ENCODE data around the gene DLST.

DLST gene

DNA sequence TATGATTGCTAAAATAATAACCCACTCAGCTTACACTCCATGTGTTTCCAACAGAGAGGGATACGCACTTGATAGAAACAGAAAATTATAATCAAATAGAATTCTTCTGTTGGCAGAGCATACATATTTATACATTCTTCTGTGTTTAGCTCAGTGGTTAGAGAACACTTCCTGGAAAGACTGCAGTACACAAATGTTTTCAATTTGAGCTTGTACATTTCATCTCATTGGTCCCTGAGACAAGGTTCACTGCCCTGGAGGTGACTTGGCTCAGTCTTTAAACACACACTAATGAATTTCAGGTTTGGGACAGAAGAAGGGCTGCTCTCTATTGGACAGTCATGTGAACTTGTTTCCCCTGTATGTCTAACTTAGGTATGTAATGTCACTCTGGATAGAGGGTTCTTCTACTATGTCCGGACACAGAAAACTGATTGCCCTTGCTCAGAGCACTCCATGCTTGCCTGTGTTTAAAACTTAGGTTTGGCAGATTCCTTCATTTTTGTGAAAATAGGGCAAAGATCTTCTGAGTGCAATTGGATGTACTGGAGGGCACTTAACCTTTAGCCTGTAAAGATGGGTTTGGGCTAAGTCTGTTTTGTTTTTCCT is 28.7 kb upstream of the DLST start:
- Mint-ChIP-seq H3K27ac (no peak overlapping the region), H3K4me3 (no peak overlapping the region), H3K36me3 (peaks cover under 1% of the 10 kb centered on the region), H3K4me1 (peaks cover 17% of the 10 kb centered on the region), H3K9me3 (no peaks in the 10 kb centered on the region), H3K27me3 (no peaks in the 10 kb centered on the region)
- CTCF ChIA-PET = interaction anchor here (0.6 to 12.9 kb wide), 5 partner anchors 9 to 244 kb away, joined by 3 to 395 read pairs (median 5); no protein-coding TSS in a partner anchor
- DNase-seq = no peak

DNA sequence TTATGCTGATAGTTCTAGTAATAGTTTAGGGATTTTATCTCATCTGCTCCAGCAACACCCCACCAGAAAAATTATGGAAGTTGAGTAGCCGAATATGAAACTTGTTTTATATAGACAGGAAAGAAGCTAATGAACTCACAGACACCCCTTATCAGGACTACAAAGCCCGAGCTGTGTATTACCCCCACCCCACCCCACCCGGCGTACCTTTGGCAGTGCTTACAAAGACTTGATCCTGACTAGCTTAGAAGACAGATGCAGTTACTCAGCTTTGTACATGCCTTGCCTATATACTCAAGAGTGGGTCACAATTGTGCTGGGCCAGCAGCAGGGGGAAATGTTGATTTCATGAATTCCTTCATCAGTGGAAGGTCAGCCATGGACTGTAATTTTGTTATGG is 28.1 kb upstream of the DLST start:
- no peaks in the 10 kb centered on the region for H3K27me3 Mint-ChIP-seq
- no peak overlapping the region for H3K4me3 Mint-ChIP-seq
- H3K36me3 Mint-ChIP-seq = no peaks in the 10 kb centered on the region
- CTCF ChIA-PET = interaction anchor here (0.9 to 12.9 kb wide), 5 partner anchors 8 to 245 kb away, joined by 3 to 395 read pairs (median 4); no protein-coding TSS in a partner anchor
- H3K27ac Mint-ChIP-seq = no peak overlapping the region
- peaks cover 17% of the 10 kb centered on the region for H3K4me1 Mint-ChIP-seq
- DNase-seq = no peak
- no peaks in the 10 kb centered on the region for H3K9me3 Mint-ChIP-seq

DNA sequence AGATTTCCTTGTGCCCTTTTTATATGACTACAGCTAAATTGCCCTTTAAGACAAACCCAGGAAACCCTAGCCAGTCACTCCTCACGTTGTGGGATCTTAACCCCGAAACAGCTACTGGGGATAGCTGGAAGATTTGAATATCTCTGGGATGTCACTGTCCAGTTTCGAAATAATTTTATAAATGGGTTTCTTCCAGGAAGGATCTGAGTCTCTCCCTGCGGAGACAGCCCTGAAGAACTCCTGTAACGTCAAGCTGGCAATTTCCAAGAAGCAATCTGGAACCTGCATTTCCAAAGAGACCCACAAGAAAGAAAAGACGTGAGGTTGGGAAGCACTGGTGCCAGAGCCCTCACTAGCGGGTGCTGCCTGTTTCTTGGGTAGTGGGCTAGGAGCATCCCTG is 26.7 kb upstream of the DLST start:
- no peak overlapping the region for H3K4me3 Mint-ChIP-seq
- CTCF ChIA-PET = interaction anchor here (0.7 to 12.9 kb wide), 6 partner anchors 12 to 246 kb away, joined by 3 to 395 read pairs (median 3); no protein-coding TSS in a partner anchor
- no peaks in the 10 kb centered on the region for H3K36me3 Mint-ChIP-seq
- peaks cover 17% of the 10 kb centered on the region for H3K4me1 Mint-ChIP-seq
- H3K27me3 Mint-ChIP-seq = no peaks in the 10 kb centered on the region
- no peak for DNase-seq
- H3K27ac Mint-ChIP-seq = no peak overlapping the region
- no peaks in the 10 kb centered on the region for H3K9me3 Mint-ChIP-seq

DNA sequence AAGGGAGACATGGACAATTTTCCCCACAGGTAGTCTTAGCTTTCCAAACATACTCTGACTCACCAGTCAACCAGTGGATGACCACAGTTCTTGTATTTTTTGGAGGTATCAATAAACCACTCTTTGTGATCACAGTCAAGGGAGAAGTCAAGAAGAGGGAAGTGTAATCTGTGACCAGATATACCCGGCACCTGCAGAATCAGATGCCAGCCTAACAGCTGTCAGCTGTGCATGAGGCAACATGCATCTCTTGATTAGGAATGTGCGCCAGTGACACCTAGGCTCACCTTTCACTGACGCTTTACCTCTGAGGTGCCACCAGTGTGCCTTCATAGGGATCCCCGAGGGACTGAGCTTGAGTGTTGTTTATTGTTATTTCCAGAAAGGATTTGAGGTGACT is 25.8 kb upstream of the DLST start:
- Mint-ChIP-seq H3K36me3 (no peaks in the 10 kb centered on the region), H3K27me3 (no peaks in the 10 kb centered on the region), H3K9me3 (no peaks in the 10 kb centered on the region), H3K27ac (no peak overlapping the region), H3K4me3 (no peak overlapping the region), H3K4me1 (peaks cover 18% of the 10 kb centered on the region)
- DNase-seq = no peak
- CTCF ChIA-PET = interaction anchor here (0.5 to 12.9 kb wide), 5 partner anchors 16 to 608 kb away, joined by 3 to 395 read pairs (median 5); no protein-coding TSS in a partner anchor

DNA sequence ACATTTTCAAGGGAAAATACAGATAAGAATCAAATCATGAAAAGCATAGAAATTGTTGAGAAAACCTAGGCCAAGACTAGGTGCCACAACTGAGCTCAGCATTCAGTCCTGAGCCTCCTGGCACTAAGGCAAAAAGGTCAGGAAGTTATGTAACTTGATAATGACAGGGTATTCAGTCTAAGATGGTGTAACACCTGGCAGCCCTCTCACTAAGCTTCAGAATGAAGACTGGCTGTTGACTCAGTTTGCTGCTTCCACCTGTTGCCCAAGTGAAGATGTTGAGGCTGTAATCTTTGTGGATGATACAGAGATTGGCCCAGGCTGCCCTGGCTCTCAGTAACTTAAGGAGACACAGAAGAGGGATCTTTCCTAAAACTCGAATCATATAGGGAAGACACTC is 25.4 kb upstream of the DLST start:
- CTCF ChIA-PET = interaction anchor here (0.6 to 12.9 kb wide), 5 partner anchors 15 to 609 kb away, joined by 3 to 395 read pairs (median 5); no protein-coding TSS in a partner anchor
- Mint-ChIP-seq H3K36me3 (no peaks in the 10 kb centered on the region), H3K4me1 (peaks cover 20% of the 10 kb centered on the region), H3K9me3 (no peaks in the 10 kb centered on the region), H3K4me3 (no peak overlapping the region), H3K27ac (no peak overlapping the region), H3K27me3 (no peaks in the 10 kb centered on the region)
- DNase-seq = no peak

DNA sequence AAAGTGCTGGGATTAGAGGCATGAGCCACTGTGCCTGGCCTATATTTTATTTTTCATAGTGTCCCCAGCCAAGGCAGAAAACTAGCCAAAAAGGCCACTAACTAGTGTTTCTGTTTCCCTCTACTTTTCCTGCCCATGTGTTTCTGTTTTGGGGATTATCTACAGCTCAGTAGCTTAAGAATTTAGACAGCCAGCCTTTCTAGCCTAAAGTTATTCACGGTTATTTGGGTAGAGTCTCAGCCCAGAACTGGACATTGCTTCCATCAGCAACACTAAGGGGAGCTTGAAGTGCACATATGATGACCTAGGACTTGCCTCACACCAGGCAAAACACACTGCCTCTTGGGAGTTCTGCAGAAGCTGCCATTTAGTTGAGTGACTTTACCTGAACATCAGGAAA is 23.7 kb upstream of the DLST start:
- H3K27me3 Mint-ChIP-seq = peaks cover under 1% of the 10 kb centered on the region
- DNase-seq = no peak
- CTCF ChIA-PET = interaction anchor here (1.3 to 12.9 kb wide), 7 partner anchors 10 to 191 kb away, joined by 3 to 395 read pairs (median 3); no protein-coding TSS in a partner anchor
- H3K4me1 Mint-ChIP-seq = peaks cover 13% of the 10 kb centered on the region
- no peak overlapping the region for H3K4me3 Mint-ChIP-seq
- no peaks in the 10 kb centered on the region for H3K36me3 Mint-ChIP-seq
- H3K27ac Mint-ChIP-seq = no peak overlapping the region
- no peaks in the 10 kb centered on the region for H3K9me3 Mint-ChIP-seq

DNA sequence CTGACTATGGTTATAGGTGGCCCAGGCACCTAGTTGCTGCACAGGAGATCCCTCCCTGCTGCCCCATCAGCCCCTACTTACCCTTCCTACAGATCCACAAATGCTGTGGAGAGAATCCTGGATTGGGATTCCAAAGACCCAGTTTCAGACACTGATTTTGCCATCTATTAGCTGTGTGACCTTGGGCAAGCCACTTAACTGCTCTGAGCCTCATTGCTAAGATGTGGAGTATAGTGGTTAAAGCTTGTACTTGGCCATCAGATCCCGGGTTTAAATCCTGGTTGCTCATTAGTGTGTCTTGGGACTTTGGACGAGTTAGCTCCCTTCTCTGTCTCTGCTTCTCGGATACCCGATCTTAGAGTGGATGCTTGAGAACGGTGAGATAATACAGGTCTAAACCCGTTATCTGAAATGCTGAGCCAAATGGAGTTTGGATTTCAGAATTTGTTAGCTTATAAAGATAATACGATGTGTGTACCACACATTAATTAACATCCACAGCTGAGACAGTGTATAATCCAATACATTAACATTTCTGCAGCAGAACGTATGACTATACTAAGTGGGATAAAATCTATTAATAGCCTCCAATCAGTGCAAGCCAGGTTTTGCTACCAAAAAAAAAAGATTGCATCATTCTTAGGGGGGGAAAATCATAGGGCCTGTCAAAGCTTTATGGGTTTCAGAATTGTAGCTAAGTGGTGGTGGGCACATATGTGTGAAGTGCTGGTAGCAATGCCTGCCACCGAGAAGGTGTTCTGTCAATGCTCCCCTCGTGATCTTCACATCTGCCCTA is 21.8 kb upstream of the DLST start:
- H3K9me3 Mint-ChIP-seq = no peaks in the 10 kb centered on the region
- H3K27me3 Mint-ChIP-seq = peaks cover 9% of the 10 kb centered on the region
- no peak for DNase-seq
- CTCF ChIA-PET = interaction anchor here (0.7 to 12.9 kb wide), 27 partner anchors 7 to 445 kb away, joined by 3 to 395 read pairs (median 8); partner anchors contain the start of genes DLST, PROX2 and RPS6KL1
- H3K27ac Mint-ChIP-seq = no peak overlapping the region
- H3K36me3 Mint-ChIP-seq = no peaks in the 10 kb centered on the region
- peaks cover 3% of the 10 kb centered on the region for H3K4me1 Mint-ChIP-seq
- H3K4me3 Mint-ChIP-seq = no peak overlapping the region

DNA sequence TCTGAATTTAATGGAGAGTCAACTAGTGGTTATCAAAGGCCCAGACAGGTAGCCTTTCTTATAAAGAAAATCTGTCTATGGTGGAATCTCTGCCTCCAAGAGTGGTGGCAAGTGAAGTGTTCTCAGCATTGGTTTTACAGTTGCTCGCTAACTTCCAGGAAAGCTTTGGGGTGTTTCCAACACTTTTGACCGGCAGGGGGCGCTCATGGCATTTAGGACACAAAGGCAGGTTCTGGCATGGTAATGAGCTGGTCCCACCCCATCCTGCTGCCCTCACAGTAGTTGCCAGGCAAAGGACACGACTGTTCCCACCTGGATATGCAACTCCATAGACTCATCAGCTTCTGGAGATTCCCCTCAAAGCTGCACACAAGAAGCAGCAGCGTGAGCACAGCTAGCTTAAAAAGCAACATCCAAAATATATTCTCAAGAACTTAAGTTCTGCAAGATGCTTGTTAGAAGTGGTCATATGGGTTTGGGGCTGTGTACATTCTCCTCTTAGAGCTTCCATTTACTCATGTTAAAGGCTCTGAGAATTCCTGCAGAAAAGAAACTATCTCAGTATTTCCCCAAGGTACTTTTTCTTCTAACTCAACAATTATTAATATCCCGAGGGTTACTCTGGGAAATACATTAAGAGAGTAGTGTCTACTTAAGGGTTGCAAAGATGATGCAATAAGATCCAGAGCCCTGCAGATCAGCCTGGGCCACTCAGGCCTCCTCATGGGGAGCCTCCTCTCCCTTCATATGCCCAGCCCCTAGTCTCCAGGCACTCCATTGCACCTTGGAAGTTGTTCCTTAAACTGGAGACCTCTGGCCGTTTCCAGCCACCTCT is 20.6 kb upstream of the DLST start:
- H3K9me3 Mint-ChIP-seq = no peaks in the 10 kb centered on the region
- no peak overlapping the region for H3K4me3 Mint-ChIP-seq
- CTCF ChIA-PET = interaction anchor here (0.7 to 12.9 kb wide), 44 partner anchors 8 to 497 kb away, joined by 3 to 395 read pairs (median 5); partner anchors contain the start of genes DLST, NEK9, PROX2 and RPS6KL1
- peak; percentile 94 for DNase-seq
- H3K27me3 Mint-ChIP-seq = peaks cover 9% of the 10 kb centered on the region
- H3K4me1 Mint-ChIP-seq = peaks cover 3% of the 10 kb centered on the region
- no peak overlapping the region for H3K27ac Mint-ChIP-seq
- no peaks in the 10 kb centered on the region for H3K36me3 Mint-ChIP-seq

DNA sequence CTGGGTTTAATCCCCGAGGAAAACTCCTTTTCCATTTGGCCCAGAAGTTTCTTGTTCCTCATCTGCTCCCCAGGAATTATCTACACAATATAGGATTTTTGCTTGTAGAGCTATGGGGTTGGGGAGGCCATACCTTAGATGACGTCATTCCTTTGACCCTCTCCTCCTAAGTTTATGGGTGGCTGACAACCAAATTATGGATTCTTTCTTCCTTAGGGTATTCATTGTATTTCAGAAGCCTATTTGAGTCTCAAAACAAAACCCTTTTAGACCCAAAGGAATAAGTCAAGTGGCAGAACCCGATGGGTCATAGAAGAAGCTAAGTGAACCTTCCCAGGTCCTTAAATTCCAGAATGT is 20.0 kb upstream of the DLST start:
- H3K27me3 Mint-ChIP-seq = peaks cover 9% of the 10 kb centered on the region
- peaks cover 9% of the 10 kb centered on the region for H3K4me1 Mint-ChIP-seq
- H3K4me3 Mint-ChIP-seq = no peak overlapping the region
- CTCF ChIA-PET = interaction anchor here (0.8 to 12.9 kb wide), 28 partner anchors 9 to 498 kb away, joined by 3 to 395 read pairs (median 7); partner anchors contain the start of genes DLST, PROX2 and RPS6KL1
- no peaks in the 10 kb centered on the region for H3K36me3 Mint-ChIP-seq
- H3K9me3 Mint-ChIP-seq = no peaks in the 10 kb centered on the region
- H3K27ac Mint-ChIP-seq = no peak overlapping the region
- no peak for DNase-seq

DNA sequence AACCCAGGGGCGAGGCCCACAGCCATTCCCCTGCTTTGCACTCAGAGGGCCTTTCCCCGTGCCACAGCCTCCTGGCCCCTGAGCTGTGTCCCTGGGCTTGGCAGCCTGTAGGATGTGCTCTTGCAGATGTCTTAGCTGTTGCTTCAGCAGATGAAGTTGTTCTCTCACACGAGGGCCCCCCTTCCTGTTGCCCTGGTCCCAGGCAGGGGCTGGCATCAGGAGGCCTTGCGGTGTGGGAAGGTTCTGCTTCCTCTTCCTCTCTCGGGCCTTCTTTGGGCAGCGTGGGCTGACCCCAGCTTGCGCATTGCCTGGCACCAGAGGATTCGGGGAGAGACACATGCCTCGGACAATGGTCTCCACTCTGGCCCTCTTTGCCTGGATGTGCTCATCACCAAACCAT is 18.4 kb upstream of the DLST start:
- H3K4me1 Mint-ChIP-seq = peaks cover 21% of the 10 kb centered on the region
- CTCF ChIA-PET = interaction anchor here (0.8 to 12.9 kb wide), 10 partner anchors 10 to 254 kb away, joined by 3 to 395 read pairs (median 34); partner anchors contain the start of genes DLST, LTBP2 and PROX2
- H3K4me3 Mint-ChIP-seq = no peak overlapping the region
- H3K27ac Mint-ChIP-seq = no peak overlapping the region
- H3K9me3 Mint-ChIP-seq = no peaks in the 10 kb centered on the region
- DNase-seq = no peak
- no peaks in the 10 kb centered on the region for H3K36me3 Mint-ChIP-seq
- peaks cover 9% of the 10 kb centered on the region for H3K27me3 Mint-ChIP-seq

DNA sequence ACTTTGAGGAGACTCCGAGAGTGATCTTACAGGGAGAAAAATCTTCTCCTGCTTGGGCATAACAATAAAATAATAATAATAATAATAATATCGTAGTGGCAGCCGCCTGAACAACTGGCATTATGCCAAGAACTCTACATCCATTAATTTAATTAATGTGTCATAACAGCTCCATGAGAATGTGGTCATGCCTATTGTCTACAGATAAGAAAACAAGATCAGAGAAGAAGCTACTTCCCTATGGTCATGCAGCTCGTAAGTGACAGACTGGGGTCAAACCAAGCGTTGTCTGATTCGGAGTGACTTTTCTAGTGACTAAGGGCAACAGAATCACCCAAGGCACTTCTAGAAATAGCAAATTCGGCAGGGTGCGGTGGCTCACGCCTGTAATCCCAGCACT is 17.5 kb upstream of the DLST start:
- Mint-ChIP-seq H3K27ac (no peak overlapping the region), H3K4me3 (no peak overlapping the region), H3K9me3 (no peaks in the 10 kb centered on the region), H3K27me3 (peaks cover 9% of the 10 kb centered on the region), H3K4me1 (peaks cover 22% of the 10 kb centered on the region), H3K36me3 (no peaks in the 10 kb centered on the region)
- CTCF ChIA-PET = interaction anchor here (4.9 to 12.9 kb wide), 3 partner anchors 39 to 224 kb away, joined by 37 to 395 read pairs (median 42); no protein-coding TSS in a partner anchor
- no peak for DNase-seq

DNA sequence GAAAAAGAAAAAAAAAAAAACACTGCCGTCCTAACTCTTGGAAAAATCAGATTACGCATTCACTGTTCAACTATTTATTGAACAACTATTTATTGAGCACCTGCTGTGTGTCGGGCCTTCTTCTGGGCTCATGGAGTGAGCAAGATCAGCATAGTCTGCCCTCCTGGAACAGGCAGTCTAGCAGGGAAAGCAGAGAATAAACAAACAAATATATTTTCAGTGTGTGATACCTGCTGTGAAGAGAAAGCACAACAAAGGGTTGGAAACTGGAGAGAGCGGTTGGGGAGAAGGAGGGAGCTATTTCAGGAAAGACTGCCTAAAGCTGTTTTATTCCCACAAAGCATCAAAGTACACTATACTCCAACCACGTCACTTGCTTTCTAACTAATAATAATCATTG is 16.6 kb upstream of the DLST start:
- Mint-ChIP-seq H3K4me1 (peaks cover 22% of the 10 kb centered on the region), H3K9me3 (no peaks in the 10 kb centered on the region), H3K4me3 (no peak overlapping the region), H3K36me3 (no peaks in the 10 kb centered on the region), H3K27me3 (peaks cover 9% of the 10 kb centered on the region), H3K27ac (no peak overlapping the region)
- CTCF ChIA-PET = interaction anchor here (1.2 to 12.9 kb wide), 3 partner anchors 13 to 81 kb away, joined by 3 to 395 read pairs (median 37); no protein-coding TSS in a partner anchor
- no peak for DNase-seq

DNA sequence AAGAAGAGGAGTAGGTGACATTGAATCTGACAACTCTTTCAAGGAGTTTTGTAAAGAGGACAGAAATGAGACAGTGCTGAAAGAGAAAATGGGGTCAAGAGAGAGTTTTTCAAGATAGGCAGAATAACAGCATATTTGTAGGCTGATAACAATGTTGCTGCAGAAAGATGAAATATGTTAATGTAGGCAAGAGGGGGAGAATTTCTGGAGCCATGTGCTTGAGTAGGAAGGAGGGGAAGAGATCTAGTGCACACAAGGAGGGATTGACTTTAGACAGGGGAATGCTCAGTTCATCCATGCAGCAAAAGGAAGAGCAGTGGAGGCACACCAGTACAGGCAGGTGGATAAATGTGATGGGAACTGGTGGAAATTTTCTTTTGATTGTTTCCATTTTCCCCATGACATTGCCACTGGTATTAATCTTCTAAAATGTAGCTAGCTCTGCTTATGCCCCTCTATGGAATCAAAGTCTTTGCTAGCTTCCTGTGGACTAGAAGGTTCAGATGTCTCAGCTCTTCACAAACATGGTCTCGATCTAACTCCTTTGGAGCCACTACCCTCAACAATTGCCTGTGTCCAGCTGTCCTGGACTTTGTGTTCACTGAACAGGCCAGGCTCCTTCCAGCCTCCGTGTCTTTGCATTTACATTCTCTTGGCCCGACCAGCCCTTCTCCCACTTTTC is 14.9 kb upstream of the DLST start:
- CTCF ChIA-PET = interaction anchor here (0.8 to 3.7 kb wide), 6 partner anchors 10 to 428 kb away, joined by 3 to 22 read pairs (median 4); partner anchors contain the start of gene PROX2
- H3K27ac Mint-ChIP-seq = no peak overlapping the region
- H3K4me1 Mint-ChIP-seq = peaks cover 19% of the 10 kb centered on the region
- H3K36me3 Mint-ChIP-seq = no peaks in the 10 kb centered on the region
- peaks cover 9% of the 10 kb centered on the region for H3K27me3 Mint-ChIP-seq
- DNase-seq = no peak
- no peak overlapping the region for H3K4me3 Mint-ChIP-seq
- H3K9me3 Mint-ChIP-seq = no peaks in the 10 kb centered on the region
